Psoas muscle (tissue), 8 donors: ENCODE results near the gene NOTCH1. TPM values are rescaled to one million over a fixed set of nuclear protein-coding genes. Genes with fewer than 3 reads are reported as not detected.

Experiments
- ATAC-seq, 4 donors: fragments of 200-7000 bp; cut with Tn5 transposase; one replicate each; pipeline ENCODE4 v1.9.1; 2020; ENCODE audit warnings: moderate library complexity in 3 of 4, mild to moderate bottlenecking in 2 of 4
- DNase-seq, 2 donors: peaks; one replicate each; pipeline ENCODE4 v3.0.0-alpha.2; 2020
- H3K27ac ChIP-seq: fragments of 200-600 bp; one replicate; pipeline ENCODE4 v1.8.0; 2022
- H3K27me3 ChIP-seq, 3 donors: fragments of 200-600 bp in 1 of 3; one replicate each; pipeline versions ENCODE4 v1.6.1 to v1.8.0; 2013 to 2022; ENCODE audit warnings: low read length in 2 of 3, mild to moderate bottlenecking in 2 of 3, moderate library complexity in 1 of 3; ENCODE audit not compliant: insufficient read depth in 3 of 3
- H3K36me3 ChIP-seq, 2 donors: fragments of 200-600 bp in 1 of 2; one replicate each; pipeline versions ENCODE4 v1.6.1 to v1.8.0; 2013 to 2022; ENCODE audit warnings: low read depth in 1 of 2, mild to moderate bottlenecking in 1 of 2, moderate library complexity in 1 of 2; ENCODE audit not compliant: insufficient read depth in 1 of 2
- H3K4me1 ChIP-seq: fragments of 200-600 bp; one replicate; pipeline ENCODE4 v1.8.0; 2022
- H3K4me3 ChIP-seq: fragments of 200-600 bp; one replicate; pipeline ENCODE4 v1.8.0; 2022; ENCODE audit warnings: mild to moderate bottlenecking
- H3K9me3 ChIP-seq: fragments of 200-600 bp; one replicate; pipeline ENCODE4 v1.8.0; 2022
- CTCF ChIP-seq: fragments of 200-600 bp; IDR thresholded peaks from one replicate; pipeline ENCODE4 v1.8.0; 2022; ENCODE audit warnings: antibody characterized with exemption
- WGBS, 3 donors: extraction: QIAGEN DNeasy Blood & Tissue Kit; methylation state at CpG; one replicate each; pipeline versions ENCODE4 v1.1.6 to v1.1.7; 2013; 5-methylcytosine and 5-hydroxymethylcytosine counted together
- intact Hi-C, 2 donors: fragments of 100-400 bp; cut with DNase I; formaldehyde crosslinking; loops; one replicate each; pipeline versions ENCODE4 v1.11.0 to v1.14.2; 2022
- polyA plus RNA-seq, 3 donors: library from polyadenylated mRNA; stranded (reverse); fragments of 200-250 nt; gene quantifications; one replicate each; pipeline ENCODE4 v1.2.3, GENCODE V29; 2013
- total RNA-seq, 4 donors: library from RNA; stranded (reverse); fragmentation: NEBNext Ultra II Directional in 2 of 4; extraction: Animal tissue kit (Norgen Biotek cat#: 25700) in 2 of 4; gene quantifications; one replicate each; pipeline versions ENCODE4 v1.2.1 to v1.2.4, GENCODE V29; 2021 to 2023
- donor health status: healthy with polysubstance abuse.
- donor health status: DM: no; HTN: no; CAD: no; lungs with moderate emphysema.
- donor health status: Bipolar disorder and iron deficiency.
- donor health status: healthy.
- donor health status: DM: yes; HTN: yes; CAD: no.
- donor health status: DM: no; HTN: no; CAD: no.
- donor health status: DM: no; HTN: no; CAD: no.
- donor health status: DM: yes; HTN: yes; CAD: no.

The NOTCH1 gene
- total and polyA plus RNA-seq, 7 donors, result 1.8 to 15.4 (median 8.7) TPM

DNA sequence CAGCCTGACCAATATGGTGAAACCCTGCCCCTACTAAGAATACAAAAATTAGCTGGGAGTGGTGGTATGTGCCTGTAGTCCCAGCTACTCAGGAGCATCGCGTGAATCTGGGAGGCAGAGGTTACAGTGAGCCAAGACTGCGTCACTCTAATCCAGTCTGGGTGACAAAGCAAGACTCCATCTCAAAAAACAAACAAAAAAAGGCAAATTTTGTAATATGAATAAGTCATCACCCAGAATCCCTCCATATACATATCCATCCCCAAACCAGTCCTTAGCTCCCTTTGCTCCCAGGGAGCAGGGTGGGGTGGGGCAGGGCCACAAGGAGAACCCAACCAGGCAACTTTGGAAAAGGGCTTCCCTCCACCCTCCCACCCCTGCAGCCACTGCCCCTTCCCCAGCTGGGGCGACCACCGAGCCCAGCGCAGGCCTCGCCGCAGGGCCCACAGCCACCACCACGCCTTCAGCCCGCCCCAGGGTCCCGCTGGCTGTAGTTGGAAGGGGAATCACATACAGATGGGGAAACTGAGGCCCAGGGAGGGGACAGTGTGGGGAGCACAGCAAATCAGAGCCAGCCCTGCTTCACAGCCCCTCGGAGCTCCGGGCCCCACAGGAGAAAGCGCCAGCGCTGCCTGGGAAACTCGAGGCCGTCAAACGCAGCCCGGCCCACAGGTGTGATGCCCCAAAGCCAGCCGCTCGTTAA lies 7.8 kb downstream of the NOTCH1 start:
- intact Hi-C loops, result no loop called here
- Histone ChIP-seq H3K36me3 (peaks cover 0 to 13% of the 10 kb centered on the region in 2 donors), H3K27me3 (no peaks in the 10 kb centered on the region)

DNA sequence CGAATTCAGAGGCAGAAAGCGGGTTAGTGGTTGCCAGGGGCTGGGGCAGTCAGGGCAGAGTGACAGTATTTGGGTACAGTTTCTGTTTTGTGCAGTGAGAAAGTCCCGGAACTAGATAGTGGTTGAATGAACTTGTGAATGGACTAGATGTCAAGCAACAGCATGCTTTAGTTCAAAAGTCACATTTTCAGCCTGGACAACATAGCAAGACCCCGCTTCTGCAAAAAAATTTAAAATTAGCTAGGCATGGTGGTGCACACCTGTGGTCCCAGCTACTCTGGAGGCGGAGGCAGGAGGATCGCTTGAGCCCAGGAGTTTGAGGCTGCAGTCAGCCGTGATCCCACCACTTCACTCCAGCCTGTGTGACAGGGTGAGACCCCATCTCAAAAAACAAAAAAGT lies 8.4 kb downstream of the NOTCH1 start:
- Histone ChIP-seq H3K4me1 (peaks cover 13% of the 10 kb centered on the region), H3K4me3 (no peak overlapping the region), H3K36me3 (peaks cover 0 to 13% of the 10 kb centered on the region in 2 donors), H3K9me3 (no peaks in the 10 kb centered on the region), H3K27me3 (no peaks in the 10 kb centered on the region), H3K27ac (no peak overlapping the region)
- no peak for DNase-seq
- TF ChIP-seq CTCF, result no peak
- intact Hi-C loops, result no loop called here
- no peak for ATAC-seq
- 94 to 97% (median 97%) methylated on average over 7 of the region's 7 CpGs for WGBS, 3 donors

More for the DNA sequence above, 7.8 kb downstream of the NOTCH1 start:
- H3K4me3 ChIP-seq, result peak overlapping the region; percentile 28
- TF ChIP-seq CTCF, result no peak
- H3K4me1 ChIP-seq, result peaks cover 8% of the 10 kb centered on the region
- 80 to 86% (median 83%) methylated on average over 21 of the region's 21 CpGs for WGBS, 3 donors
- ATAC-seq (no peak), DNase-seq (no peak)
- H3K9me3 ChIP-seq, result no peaks in the 10 kb centered on the region
- H3K27ac ChIP-seq, result no peak overlapping the region

DNA sequence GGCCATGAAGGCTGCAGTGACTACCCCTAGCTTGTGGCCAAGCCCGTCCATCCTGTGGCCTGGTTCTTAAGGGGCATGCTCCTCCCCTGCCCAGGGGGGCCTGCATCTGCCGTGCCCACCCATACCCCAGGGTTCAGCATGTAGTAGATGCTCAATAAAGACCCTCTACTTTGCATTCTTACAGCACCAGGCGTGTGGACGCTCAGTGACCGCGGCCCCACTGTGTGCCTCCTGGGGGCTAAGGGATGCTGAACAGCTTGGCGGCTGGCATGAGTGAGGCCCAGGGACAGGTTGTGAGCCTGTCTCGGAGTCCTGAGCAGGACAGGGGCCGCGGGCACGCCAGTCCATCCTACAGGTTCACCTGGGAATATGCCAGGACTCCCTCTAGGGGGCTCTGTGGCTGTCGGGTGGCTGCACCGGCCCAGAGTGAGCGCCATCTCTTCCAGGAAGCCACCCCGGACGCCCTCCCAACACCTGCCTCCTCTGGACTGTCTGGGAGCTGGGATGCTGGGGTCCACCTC lies 9.1 kb downstream of the NOTCH1 start:
- H3K36me3 ChIP-seq, result peaks cover 0 to 13% of the 10 kb centered on the region in 2 donors
- H3K9me3 ChIP-seq, result no peaks in the 10 kb centered on the region
- no peak overlapping the region for H3K4me3 ChIP-seq
- no peak for TF ChIP-seq CTCF
- WGBS, 3 donors, result 82 to 85% (median 83%) methylated on average over 16 of the region's 16 CpGs
- no peak for DNase-seq
- no peak for ATAC-seq
- H3K4me1 ChIP-seq, result peaks cover 10% of the 10 kb centered on the region
- intact Hi-C loops, result no loop called here
- H3K27me3 ChIP-seq, result no peaks in the 10 kb centered on the region
- H3K27ac ChIP-seq, result no peak overlapping the region

- ATAC-seq, result no peak
- no peaks in the 10 kb centered on the region for H3K9me3 ChIP-seq
- no peak for TF ChIP-seq CTCF
- H3K4me3 ChIP-seq, result no peak overlapping the region
- peaks cover 0 to 8% of the 10 kb centered on the region in 2 donors for H3K36me3 ChIP-seq
- peaks cover 10% of the 10 kb centered on the region for H3K4me1 ChIP-seq
- no peak overlapping the region for H3K27ac ChIP-seq
- WGBS, 3 donors, result 86 to 89% (median 86%) methylated on average over 20 of the region's 20 CpGs
- no peaks in the 10 kb centered on the region for H3K27me3 ChIP-seq
- intact Hi-C loops, result no loop called here
- DNase-seq, result no peak
Observed at GRCh38 chr9:136536051-136536720, 9.7 kb downstream of the NOTCH1 start.
